Ovary (tissue), 9 donors: ENCODE results near the gene SLC43A2. TPM values are rescaled to one million over a fixed set of nuclear protein-coding genes. Genes with fewer than 3 reads are reported as not detected.

Experiments
- DNase-seq, 5 donors: peaks; one replicate each; pipeline ENCODE4 v3.0.0-alpha.2; 2019 to 2020
- H3K27ac ChIP-seq, 2 donors: fragments of 200-600 bp; one replicate each; pipeline versions ENCODE4 v1.5.1 to v1.8.0; 2019 to 2022
- H3K27me3 ChIP-seq: fragments of 200-600 bp; one replicate; pipeline ENCODE4 v1.8.0; 2022
- H3K36me3 ChIP-seq: fragments of 200-600 bp; sonication (generic); one replicate; pipeline ENCODE4 v1.5.1; 2019
- H3K4me1 ChIP-seq: one replicate; pipeline ENCODE4 v1.8.1; 2013; ENCODE audit warnings: mild to moderate bottlenecking, moderate library complexity; ENCODE audit not compliant: insufficient read depth
- H3K4me3 ChIP-seq: fragments of 200-600 bp; sonication (generic); one replicate; pipeline ENCODE4 v1.5.1; 2017
- H3K9me3 ChIP-seq, 2 donors: fragments of 200-600 bp in 1 of 2; sonication (generic) in 1 of 2; one replicate each; pipeline versions ENCODE4 v1.5.1 to v1.8.1; 2013 to 2019; ENCODE audit warnings: mild to moderate bottlenecking in 1 of 2, moderate library complexity in 1 of 2
- EP300 ChIP-seq: sonication (generic); formaldehyde crosslinking; IDR thresholded peaks from one replicate; pipeline ENCODE4 v1.6.1; 2017; ENCODE audit warnings: antibody characterized with exemption
- POLR2A ChIP-seq: fragments of 450-650 bp; IDR thresholded peaks from one replicate; pipeline ENCODE4 v1.6.1; 2017; ENCODE audit warnings: antibody characterized with exemption, mild to moderate bottlenecking, moderate library complexity
- WGBS, 3 donors: extraction: QIAGEN DNeasy Blood & Tissue Kit in 1 of 3; methylation state at CpG; one replicate each; pipeline versions ENCODE4 v1.1.5 to v1.1.7; 2013 to 2017; 5-methylcytosine and 5-hydroxymethylcytosine counted together
- intact Hi-C, 4 donors: fragments of 100-400 bp; cut with DNase I; formaldehyde crosslinking; loops; one replicate each; pipeline versions ENCODE4 v1.11.0 to v1.15.1; 2022 to 2023
- polyA plus RNA-seq, 2 donors: library from polyadenylated mRNA; stranded (reverse); fragments of 200-250 nt in 1 of 2; fragments of 350-450 nt in 1 of 2; fragmentation: Illumina TruSeq in 1 of 2; extraction: RNeasy Lipid Tissue Mini Kit (QIAGEN cat#74804) in 1 of 2; gene quantifications; one replicate each; pipeline ENCODE4 v1.2.3, GENCODE V29; 2013 to 2014
- total RNA-seq, 7 donors: library from RNA; depleted of rRNA in 2 of 7; stranded (reverse); fragments of >200 nt in 2 of 7; fragmentation: NEBNext Ultra II Directional in 3 of 7; extraction: Animal tissue kit (Norgen Biotek cat#: 25700) in 3 of 7; gene quantifications; one replicate each; pipeline versions ENCODE4 v1.1.0 to v1.2.4, GENCODE V29; 2016 to 2023
- TF ChIP-seq, protein P1 (sequence below), 3 donors: fragments of 450-650 bp in 2 of 3; fragments of 200-600 bp in 1 of 3; IDR thresholded peaks; one replicate each; pipeline versions ENCODE4 v1.5.1 to v1.8.0; 2016 to 2022; ENCODE audit warnings: antibody characterized with exemption in 3 of 3, mild to moderate bottlenecking in 1 of 3
- donor health status: DM: no; HTN: no; CAD: no; lungs with moderate emphysema.
- donor health status: DM: no; HTN: no; CAD: no.
- donor health status: Bipolar disorder and iron deficiency.
- donor health status: DM: yes; HTN: yes; CAD: no.
- donor health status: DM: no; HTN: no; CAD: no.
- donor health status: DM: yes; HTN: yes; CAD: no.

Gene SLC43A2
- total and polyA plus RNA-seq, 9 donors = 3.5 to 24.6 (median 7.1) TPM

DNA sequence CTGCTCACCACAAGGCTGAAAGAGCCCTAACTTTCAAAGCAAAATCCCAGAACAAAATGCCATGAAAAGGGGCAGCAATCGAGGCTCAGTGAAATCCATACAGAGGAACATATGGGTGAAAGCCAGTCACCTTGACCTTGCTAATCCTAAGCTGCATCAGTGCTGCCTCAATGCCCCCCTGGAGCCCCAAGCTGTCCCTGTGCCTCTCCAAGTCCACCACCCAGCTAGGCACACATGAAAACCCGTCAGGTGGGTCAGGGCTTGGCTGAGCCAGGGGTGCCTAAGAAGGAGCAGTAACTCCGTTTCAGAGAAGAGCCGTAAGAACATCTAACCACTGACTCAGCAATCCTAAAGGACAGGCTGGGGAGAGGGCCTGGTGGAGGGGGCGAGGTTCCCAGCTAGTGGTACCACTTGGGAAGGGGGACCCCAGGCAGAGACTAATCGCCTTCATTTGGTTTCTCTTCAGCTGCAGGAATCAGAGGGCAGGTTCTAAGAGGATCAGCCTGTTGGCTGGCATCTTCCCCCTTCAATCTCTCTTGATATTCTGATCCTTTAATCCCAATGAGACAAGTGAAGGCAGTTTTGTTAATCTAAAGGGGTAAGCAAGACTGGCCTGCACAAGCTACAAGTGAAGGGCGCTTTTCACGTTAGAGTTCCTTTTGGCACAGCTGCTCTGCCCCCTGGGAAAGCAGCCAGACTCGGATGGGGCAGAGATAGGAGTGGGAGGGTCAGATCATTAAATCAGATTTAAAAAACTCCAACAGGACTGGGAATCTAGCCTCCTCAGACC, 73.7 kb downstream of the SLC43A2 start:
- TF ChIP-seq, protein P1, sequence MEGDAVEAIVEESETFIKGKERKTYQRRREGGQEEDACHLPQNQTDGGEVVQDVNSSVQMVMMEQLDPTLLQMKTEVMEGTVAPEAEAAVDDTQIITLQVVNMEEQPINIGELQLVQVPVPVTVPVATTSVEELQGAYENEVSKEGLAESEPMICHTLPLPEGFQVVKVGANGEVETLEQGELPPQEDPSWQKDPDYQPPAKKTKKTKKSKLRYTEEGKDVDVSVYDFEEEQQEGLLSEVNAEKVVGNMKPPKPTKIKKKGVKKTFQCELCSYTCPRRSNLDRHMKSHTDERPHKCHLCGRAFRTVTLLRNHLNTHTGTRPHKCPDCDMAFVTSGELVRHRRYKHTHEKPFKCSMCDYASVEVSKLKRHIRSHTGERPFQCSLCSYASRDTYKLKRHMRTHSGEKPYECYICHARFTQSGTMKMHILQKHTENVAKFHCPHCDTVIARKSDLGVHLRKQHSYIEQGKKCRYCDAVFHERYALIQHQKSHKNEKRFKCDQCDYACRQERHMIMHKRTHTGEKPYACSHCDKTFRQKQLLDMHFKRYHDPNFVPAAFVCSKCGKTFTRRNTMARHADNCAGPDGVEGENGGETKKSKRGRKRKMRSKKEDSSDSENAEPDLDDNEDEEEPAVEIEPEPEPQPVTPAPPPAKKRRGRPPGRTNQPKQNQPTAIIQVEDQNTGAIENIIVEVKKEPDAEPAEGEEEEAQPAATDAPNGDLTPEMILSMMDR (IDR thresholded peaks at IDR 0.05) = no peak
- TF ChIP-seq POLR2A (no peak), EP300 (no peak)
- 75 to 82% (median 78%) methylated on average over 9 of the region's 9 CpGs for WGBS, 3 donors
- Histone ChIP-seq H3K36me3 (no peaks in the 10 kb centered on the region), H3K4me3 (no peak overlapping the region), H3K9me3 (no peaks in the 10 kb centered on the region), H3K27ac (no peak overlapping the region), H3K27me3 (no peaks in the 10 kb centered on the region), H3K4me1 (no peaks in the 10 kb centered on the region)
- intact Hi-C loops = no loop called here
- DNase-seq = no peak

DNA sequence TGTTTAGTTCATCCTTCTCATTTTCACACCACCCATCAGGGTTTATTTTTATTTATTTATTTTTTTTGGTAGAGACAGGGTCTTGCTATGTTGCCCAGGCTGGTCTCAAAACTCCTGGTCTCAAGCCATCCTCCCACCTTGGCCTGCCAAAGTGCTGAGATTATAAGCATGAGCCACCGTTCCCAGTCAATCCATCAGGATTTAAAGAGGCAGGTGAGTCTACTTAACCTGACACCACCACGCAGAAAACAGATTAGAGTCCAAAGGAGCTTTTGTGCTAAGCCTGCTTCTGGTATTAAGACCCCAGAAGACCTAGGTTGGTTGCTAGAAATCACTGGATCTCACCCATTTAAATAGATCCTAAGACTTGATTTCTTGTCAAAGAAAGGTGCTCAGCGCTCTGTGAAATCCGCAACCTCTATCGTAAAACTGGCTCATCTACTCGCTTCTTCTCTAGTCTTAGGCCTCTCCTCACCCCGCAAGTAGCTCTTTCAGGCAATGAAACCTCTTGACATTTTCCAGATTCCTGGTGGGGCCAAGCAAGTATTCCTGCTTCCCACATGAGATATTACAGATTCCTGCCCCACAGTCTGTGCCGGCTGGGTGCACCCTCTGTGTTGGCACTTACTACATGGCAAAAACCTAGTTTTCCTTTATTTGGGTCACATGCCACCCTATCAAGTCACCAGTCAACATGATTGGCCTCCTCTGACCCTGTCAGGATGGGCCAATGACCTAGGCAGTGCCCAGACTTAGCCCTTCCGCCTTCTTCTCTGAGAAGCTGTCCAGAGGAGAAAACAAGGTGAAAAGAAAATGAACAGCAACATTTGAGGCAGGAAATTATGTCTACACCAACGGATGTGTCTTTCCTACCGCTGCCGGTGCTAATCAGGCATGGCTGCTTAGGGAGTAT, 75.0 kb downstream of the SLC43A2 start:
- intact Hi-C loops = no loop called here
- no peaks in the 10 kb centered on the region for H3K36me3 ChIP-seq
- 86 to 91% (median 90%) methylated on average over 12 of the region's 12 CpGs for WGBS, 3 donors
- no peaks in the 10 kb centered on the region for H3K4me1 ChIP-seq
- DNase-seq = no peak
- H3K4me3 ChIP-seq = no peak overlapping the region
- H3K9me3 ChIP-seq = no peaks in the 10 kb centered on the region
- H3K27ac ChIP-seq = no peak overlapping the region
- TF ChIP-seq POLR2A (no peak), EP300 (no peak)
- TF ChIP-seq, protein P1 (IDR thresholded peaks at IDR 0.05) = no peak
- no peaks in the 10 kb centered on the region for H3K27me3 ChIP-seq

- Histone ChIP-seq H3K36me3 (no peaks in the 10 kb centered on the region), H3K27ac (no peak overlapping the region), H3K9me3 (no peaks in the 10 kb centered on the region), H3K27me3 (no peaks in the 10 kb centered on the region), H3K4me3 (no peak overlapping the region), H3K4me1 (no peaks in the 10 kb centered on the region)
- 86 to 90% (median 87%) methylated on average over 11 of the region's 11 CpGs for WGBS, 3 donors
- TF ChIP-seq EP300 (no peak), POLR2A (no peak)
- TF ChIP-seq, protein P1 (IDR thresholded peaks at IDR 0.05) = no peak
- DNase-seq = no peak
- intact Hi-C loops = no loop called here
Observed at GRCh38 chr17:1552932-1553331, 75.7 kb downstream of the SLC43A2 start.

GRCh38 chr17:1551741-1552140, 76.9 kb downstream of the SLC43A2 start:
- no peaks in the 10 kb centered on the region for H3K4me1 ChIP-seq
- H3K4me3 ChIP-seq = no peak overlapping the region
- TF ChIP-seq EP300 (no peak), POLR2A (no peak)
- TF ChIP-seq, protein P1 (IDR thresholded peaks at IDR 0.05) = no peak
- no peak for DNase-seq
- WGBS, 3 donors = 91 to 93% (median 92%) methylated on average over 12 of the region's 12 CpGs
- H3K27ac ChIP-seq = no peak overlapping the region
- H3K27me3 ChIP-seq = no peaks in the 10 kb centered on the region
- no peaks in the 10 kb centered on the region for H3K36me3 ChIP-seq
- H3K9me3 ChIP-seq = no peaks in the 10 kb centered on the region
- intact Hi-C loops = no loop called here
